Measurements from ENCODE around the gene UNC5A.

Gene UNC5A

DNA sequence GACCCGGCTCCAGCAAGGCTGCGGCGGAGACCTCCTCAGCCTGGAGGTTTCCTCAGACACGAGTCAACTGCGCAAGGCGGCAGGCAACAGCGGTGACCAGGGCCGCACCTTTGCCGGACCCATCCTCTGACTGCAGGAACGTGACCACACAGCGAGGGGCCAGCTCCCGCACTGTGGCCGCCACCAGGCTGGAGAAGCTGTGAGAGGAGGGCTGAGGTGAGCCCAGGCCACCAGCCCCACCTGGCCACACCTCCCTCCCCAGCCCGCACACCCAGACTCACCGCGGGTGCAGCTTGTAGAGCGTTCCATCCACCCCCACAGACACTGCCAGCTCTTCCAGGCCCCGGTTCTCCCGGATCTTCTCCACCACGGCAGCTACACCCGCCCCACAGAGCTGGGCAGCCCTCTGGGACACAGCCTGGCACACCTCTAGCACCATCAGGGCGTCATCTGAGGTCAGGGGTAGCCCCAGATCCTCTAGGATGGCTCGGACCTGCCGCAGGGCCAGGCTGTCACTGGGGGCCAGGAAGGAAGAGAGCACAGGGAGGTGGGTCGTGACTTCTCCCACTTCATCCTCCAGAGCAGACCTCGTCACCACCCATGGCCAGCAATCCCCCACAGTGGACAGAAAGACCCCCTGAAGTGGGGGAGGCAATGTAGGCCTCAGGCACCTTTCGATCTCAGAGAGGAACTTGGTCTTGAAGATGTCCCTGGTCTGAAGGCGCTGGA lies 70.8 kb downstream of the UNC5A start:
- TF ChIP-seq Cebpa-rat (IDR thresholded peaks at IDR 0.05) = no peak

DNA sequence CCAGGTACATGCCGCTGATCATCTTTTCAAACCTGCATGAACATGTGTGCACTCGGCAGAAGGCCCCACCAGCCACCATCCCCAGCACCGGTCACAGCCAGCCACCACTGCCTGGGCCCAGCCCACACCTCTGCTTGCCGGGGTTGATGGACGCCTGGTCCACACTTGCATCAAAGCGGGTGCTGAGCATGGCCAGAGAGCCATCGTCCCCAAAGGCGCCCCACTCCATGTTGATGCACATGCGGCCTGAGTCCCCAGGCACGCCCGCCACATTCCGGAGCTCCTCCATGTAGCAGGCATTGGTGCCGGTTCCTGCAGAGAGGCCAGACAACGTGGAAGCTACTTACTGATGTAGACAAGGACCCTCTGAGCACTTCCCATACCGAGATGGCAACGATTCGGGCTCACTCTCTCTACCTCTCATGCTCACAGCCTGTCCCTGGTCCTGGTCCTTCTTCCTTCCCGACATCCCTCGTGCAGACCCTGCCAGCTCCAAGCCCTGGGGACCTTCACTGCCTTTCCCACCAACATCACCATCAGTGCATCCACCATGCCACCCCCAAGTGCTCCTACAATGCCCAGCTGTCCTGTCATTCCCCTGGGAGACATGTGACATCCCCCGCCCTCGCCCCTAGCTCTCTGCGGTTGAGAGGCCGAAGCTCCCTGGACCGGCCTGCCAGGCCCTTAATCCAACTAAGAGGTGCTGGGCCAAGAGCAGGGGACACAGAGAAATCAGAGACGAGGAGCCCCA lies 71.6 kb downstream of the UNC5A start:
- Histone ChIP-seq H3K9me3 (replicated peaks in 1 of 11) (no peaks in the 10 kb centered on the region), H3K27me3 (peaks cover 21 to 61% (median 30%) of the 10 kb centered on the region in 11 experiments), H3K9ac (no peak overlapping the region), H3K4me3 (no peak overlapping the region), H3K4me1 (peaks cover 0 to 9% (median 0%) of the 10 kb centered on the region in 10 experiments; a peak in 5 of 20 replicates), H4K20me1 (peaks cover 0 to 99% (median 11%) of the 10 kb centered on the region in 11 experiments; a peak in 14 of 22 replicates), H3K4me2 (no peak overlapping the region), H3K36me3 (peaks cover 0 to 58% (median 0%) of the 10 kb centered on the region in 11 experiments; a peak in 6 of 22 replicates), H3K27ac (no peak overlapping the region)
- no peak for TF ChIP-seq Cebpa-rat (IDR thresholded peaks at IDR 0.05)

More for the DNA sequence above, 70.8 kb downstream of the UNC5A start:
- Histone ChIP-seq H3K9me3 (replicated peaks in 1 of 11) (no peaks in the 10 kb centered on the region), H4K20me1 (peaks cover 0 to 99% (median 19%) of the 10 kb centered on the region in 11 experiments; a peak in 17 of 22 replicates), H3K4me1 (peaks cover 3 to 15% (median 6%) of the 10 kb centered on the region in 10 experiments; a peak in 19 of 20 replicates), H3K4me2 (no peak overlapping the region), H3K27me3 (peaks cover 29 to 69% (median 38%) of the 10 kb centered on the region in 11 experiments), H3K9ac (no peak overlapping the region), H3K36me3 (peaks cover 0 to 50% (median 0%) of the 10 kb centered on the region in 11 experiments; a peak in 5 of 22 replicates), H3K27ac (no peak overlapping the region), H3K4me3 (no peak overlapping the region)

DNA sequence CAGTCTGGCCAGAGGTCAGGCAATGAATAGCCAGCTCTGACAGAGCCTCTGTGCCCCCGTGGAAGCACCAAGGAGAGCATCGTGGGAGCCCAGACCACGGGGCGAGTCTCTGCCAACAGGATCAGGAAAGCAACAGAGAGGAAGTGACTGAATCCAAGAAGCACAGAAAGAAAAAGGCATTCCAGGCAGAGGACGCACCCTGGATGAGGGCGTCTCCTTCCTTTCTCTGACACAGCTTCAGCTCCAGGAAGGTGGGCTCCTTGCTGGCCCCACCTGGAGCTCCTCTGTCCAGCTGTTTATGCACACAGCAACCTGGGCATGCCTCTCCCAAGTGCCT lies 72.2 kb downstream of the UNC5A start:
- Histone ChIP-seq H3K27ac (no peak overlapping the region), H3K9me3 (replicated peaks in 1 of 11) (no peaks in the 10 kb centered on the region), H3K4me1 (peaks cover 0 to 9% (median 0%) of the 10 kb centered on the region in 10 experiments; a peak in 3 of 20 replicates), H3K9ac (no peak overlapping the region), H3K36me3 (peaks cover 0 to 64% (median 0%) of the 10 kb centered on the region in 11 experiments; a peak in 6 of 22 replicates), H4K20me1 (peaks cover 0 to 99% (median 9%) of the 10 kb centered on the region in 11 experiments; a peak in 14 of 22 replicates), H3K4me2 (no peak overlapping the region), H3K4me3 (no peak overlapping the region), H3K27me3 (peaks cover 16 to 56% (median 24%) of the 10 kb centered on the region in 11 experiments; a peak in 21 of 22 replicates)
- TF ChIP-seq Cebpa-rat (IDR thresholded peaks at IDR 0.05) = no peak

DNA sequence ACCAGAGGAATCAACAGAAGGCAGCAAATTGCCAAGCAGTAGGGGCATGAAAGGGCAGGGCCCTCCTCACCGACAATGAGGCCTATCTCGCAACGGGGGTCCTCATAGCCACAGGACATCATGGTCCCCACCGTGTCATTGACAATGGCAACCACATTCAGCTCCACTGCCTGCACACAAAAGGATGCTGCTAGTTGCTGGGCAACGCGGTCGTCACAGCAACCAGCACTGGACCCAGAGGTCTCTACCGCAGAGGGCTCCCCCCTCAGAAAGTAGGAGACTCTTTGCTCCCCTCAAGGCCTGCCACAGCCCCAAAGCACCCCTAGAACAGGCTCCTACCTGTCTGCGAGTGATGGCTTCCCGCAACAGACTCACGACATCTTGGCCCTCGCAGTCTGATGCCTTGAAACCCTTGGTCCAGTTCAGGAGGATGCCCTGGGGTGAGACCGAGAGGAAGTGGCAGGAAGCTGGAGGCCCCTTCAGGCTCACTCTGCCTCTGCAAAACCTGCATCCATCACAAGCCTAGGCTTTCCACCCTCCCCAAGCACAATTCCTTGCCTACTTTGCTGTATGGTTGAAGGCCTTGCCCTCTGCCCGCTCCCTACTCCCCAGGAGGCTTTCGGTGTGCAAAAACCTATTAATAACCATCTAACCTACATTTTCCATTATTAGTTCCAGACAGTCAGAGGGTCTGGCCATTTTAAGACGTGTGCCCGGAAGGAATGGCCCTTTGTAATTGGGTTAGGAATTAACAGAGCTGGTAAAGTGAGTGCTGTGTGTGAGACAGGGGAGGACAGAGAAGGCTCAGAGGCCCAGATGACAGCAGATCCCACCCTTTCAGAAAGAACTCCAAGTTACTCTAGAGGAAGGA lies 73.6 kb downstream of the UNC5A start:
- Histone ChIP-seq H3K9ac (no peak overlapping the region), H3K27ac (no peak overlapping the region), H3K4me2 (no peak overlapping the region), H3K36me3 (peaks cover 0 to 78% (median 0%) of the 10 kb centered on the region in 11 experiments; a peak in 6 of 22 replicates), H3K27me3 (peaks cover 2 to 42% (median 10%) of the 10 kb centered on the region in 11 experiments; a peak in 16 of 22 replicates), H3K4me3 (no peak overlapping the region), H3K9me3 (replicated peaks in 1 of 11) (no peaks in the 10 kb centered on the region), H4K20me1 (peaks cover 0 to 99% (median 6%) of the 10 kb centered on the region in 11 experiments; a peak in 12 of 22 replicates), H3K4me1 (peaks cover 0 to 9% (median 0%) of the 10 kb centered on the region in 10 experiments; a peak in 3 of 20 replicates)
- TF ChIP-seq Cebpa-rat (IDR thresholded peaks at IDR 0.05) = no peak

DNA sequence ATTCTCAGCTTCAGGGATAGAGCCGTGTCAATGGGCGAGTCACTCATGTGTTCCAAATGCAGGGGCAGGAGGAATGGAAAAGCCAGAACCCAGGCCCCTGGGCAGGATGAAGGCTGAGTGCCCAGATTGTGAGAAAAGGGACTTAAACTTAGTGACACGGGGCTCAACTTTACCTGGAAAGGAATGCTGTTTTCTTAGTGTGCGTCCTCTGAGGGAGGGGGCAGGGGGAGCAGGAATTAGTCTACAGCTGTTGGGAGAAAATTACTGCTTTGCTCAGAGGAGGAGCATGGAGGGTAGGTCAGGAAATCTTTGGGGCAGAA lies 74.2 kb downstream of the UNC5A start:
- H3K4me3 ChIP-seq = no peak overlapping the region
- peaks cover 0 to 36% (median 7%) of the 10 kb centered on the region in 11 experiments; a peak in 12 of 22 replicates for H3K27me3 ChIP-seq
- H3K4me2 ChIP-seq = no peak overlapping the region
- TF ChIP-seq Cebpa-rat (IDR thresholded peaks at IDR 0.05) = no peak
- no peak overlapping the region for H3K9ac ChIP-seq
- H3K27ac ChIP-seq = no peak overlapping the region
- H3K4me1 ChIP-seq = peaks cover 0 to 9% (median 0%) of the 10 kb centered on the region in 10 experiments; a peak in 3 of 20 replicates
- H3K9me3 ChIP-seq (replicated peaks in 1 of 11) = no peaks in the 10 kb centered on the region
- H3K36me3 ChIP-seq = peaks cover 0 to 84% (median 0%) of the 10 kb centered on the region in 11 experiments; a peak in 6 of 22 replicates
- H4K20me1 ChIP-seq = peaks cover 0 to 99% (median 6%) of the 10 kb centered on the region in 11 experiments; a peak in 11 of 22 replicates

DNA sequence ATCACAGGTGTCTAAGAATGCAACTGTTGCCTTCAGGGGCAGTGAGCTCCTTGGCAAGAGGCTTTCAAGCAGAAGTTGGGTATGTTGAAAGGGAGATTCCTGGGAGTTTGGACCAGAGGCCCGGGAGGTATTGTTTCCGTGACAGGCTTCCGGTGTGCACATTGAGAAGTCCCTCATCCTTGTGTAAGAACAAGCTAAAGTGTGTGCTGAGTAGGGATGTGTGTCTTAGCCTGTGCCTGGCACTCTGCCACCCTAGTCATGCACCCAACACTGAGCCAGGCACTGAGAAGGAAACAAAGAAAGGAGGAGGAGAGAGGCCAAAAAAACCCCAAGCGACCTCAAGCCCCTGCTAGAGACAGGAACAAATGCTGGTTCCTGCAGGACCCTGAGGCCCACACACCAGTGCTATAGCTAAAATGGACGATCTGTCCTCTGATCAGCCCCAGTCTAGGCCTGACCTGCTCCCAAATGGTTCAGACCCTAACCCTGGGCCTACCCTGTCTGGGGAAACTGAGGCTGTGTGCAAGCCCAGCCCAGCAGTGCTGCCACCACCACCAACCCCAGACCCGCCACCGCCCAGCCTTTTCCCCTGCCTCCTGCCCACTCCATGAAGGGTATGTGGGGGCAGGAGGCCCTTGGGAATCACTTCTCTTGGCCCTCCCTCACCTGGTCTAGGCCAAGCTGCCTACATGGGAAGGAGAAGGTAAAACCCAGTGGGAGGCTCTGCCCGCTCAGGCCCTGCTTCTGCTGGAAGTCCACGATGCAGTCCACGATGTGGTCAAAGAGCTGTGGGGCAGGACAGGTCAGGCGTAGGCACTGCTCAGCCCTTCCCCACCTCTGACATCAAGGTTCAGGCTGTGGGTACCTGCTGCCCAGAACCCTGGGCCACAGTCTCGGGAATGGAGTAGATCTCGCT lies 76.2 kb downstream of the UNC5A start:
- peaks cover 0 to 20% (median 7%) of the 10 kb centered on the region in 11 experiments; a peak in 10 of 22 replicates for H3K27me3 ChIP-seq
- peaks cover 0 to 89% (median 0%) of the 10 kb centered on the region in 11 experiments; a peak in 7 of 22 replicates for H3K36me3 ChIP-seq
- H4K20me1 ChIP-seq = peaks cover 0 to 100% (median 9%) of the 10 kb centered on the region in 11 experiments; a peak in 12 of 22 replicates
- H3K27ac ChIP-seq = no peak overlapping the region
- H3K9ac ChIP-seq = no peak overlapping the region
- peaks cover 0 to 9% (median 0%) of the 10 kb centered on the region in 10 experiments; a peak in 3 of 20 replicates for H3K4me1 ChIP-seq
- no peak overlapping the region for H3K4me2 ChIP-seq
- no peaks in the 10 kb centered on the region for H3K9me3 ChIP-seq (replicated peaks in 1 of 11)
- no peak for TF ChIP-seq Cebpa-rat (IDR thresholded peaks at IDR 0.05)
- no peak overlapping the region for H3K4me3 ChIP-seq

DNA sequence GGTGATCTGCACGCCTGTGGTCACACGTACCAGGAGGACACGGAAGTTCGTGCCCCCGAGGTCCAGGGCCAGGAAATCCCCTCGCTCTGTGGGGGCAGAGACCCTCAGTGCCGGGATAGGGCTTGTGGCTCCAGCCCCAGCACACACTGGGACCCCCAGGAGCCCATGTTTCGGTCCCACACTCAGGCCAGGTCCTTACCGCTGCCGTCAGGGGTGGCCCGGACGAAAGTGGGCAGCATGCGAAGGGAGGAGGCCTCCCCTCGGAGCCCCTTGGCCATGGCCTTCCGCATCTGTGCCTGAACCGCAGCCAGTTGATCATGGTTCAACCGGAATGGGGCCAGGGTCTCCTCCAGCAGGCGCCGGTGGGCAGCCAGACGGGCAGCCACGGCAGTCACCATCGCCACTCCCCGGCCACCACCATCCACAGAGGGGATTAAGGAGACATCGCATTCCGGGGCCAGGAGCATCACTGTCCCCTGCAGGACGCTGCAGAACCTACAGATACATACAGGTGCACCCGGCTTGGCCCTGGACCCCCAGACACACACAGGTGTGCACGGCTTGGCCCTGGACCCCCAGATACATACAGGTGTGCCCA lies 77.0 kb downstream of the UNC5A start:
- Histone ChIP-seq H3K36me3 (peaks cover 0 to 89% (median 0%) of the 10 kb centered on the region in 11 experiments; a peak in 7 of 22 replicates), H3K4me1 (peaks cover 0 to 9% (median 0%) of the 10 kb centered on the region in 10 experiments; a peak in 3 of 20 replicates), H3K4me2 (no peak overlapping the region), H3K27me3 (peaks cover 0 to 20% (median 5%) of the 10 kb centered on the region in 11 experiments; a peak in 9 of 22 replicates), H3K9me3 (replicated peaks in 1 of 11) (no peaks in the 10 kb centered on the region), H3K4me3 (no peak overlapping the region), H3K9ac (no peak overlapping the region), H4K20me1 (peaks cover 0 to 100% (median 7%) of the 10 kb centered on the region in 11 experiments; a peak in 11 of 22 replicates), H3K27ac (no peak overlapping the region)
- no peak for TF ChIP-seq Cebpa-rat (IDR thresholded peaks at IDR 0.05)
